GDM1 (cell line): Measurements from ENCODE around the gene DUSP5.

Experiments used
- DNase-seq: peaks from one replicate; lab custom pipeline; 2025; lab: John Stamatoyannopoulos, UW

Gene DUSP5

DNA sequence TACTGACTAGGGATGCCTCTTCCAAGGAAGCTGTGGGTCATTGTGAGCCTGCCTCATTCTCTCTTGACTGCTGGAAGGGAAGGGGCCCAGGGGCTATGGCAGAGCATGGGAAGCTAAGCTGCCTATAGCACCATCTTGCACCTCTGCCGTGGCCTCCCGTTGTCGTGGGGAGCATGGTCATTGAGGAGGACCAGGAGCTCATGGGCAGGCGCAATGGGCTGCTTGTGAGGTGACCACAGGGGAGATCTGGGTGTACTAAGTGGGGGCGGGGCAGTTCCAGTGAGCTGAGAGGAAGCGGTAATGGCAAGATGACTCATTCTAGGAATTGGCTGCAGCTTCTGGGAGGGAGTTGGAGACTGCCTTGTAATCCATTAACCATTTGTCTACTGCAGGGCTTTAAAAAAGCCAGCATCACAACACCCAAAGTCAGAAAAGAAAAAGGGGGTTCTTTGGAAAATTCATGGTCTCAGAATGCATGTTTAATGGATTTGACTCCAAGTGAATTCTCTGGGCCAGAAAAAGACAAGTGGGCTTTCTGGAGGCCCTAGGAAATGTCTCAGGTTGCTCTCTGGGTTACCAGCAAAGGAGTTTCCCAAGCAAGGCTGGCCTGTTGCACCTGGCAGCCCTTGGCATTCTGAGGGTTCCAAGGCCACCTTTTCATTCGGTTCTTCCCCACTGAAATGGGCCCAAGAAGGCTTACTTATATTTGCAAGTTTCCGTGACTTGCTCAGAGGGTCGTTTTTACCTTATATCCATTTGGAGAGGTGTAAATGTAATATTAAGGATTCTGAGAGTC, 3.6 kb downstream of the DUSP5 start:
- DNase-seq, result peak; percentile 40

DNA sequence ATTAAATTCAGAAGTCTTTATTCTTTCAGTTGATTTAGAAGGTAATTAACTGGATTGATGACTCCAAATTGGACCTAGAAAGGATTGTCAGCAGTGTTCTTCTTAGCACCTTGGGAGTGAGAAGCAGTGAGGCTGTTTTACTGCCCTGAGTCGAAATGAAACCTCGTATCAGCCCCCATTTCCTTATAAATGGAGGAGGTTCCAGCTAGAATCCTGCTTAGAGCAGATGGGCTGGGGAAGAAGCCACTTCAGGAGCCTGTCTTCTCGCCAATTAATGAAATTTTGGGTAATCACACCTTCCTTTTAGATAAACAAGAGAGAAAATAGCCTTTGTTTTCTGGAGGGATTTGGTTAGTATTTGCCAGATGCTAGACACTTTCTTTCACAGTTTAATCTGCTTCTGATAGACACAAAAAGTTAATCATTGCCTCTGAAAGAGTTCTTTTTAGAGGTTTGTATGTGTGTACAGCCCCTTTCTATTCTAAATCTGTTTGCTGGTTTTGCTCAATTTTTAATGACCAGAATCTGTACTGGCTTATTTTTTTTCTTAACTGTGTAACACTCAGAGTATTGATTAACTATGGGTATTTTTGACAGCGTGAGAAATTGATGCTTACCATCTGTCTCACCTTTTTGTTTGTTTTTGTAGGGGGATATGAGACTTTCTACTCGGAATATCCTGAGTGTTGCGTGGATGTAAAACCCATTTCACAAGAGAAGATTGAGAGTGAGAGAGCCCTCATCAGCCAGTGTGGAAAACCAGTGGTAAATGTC, 4.6 kb downstream of the DUSP5 start:
- no peak for DNase-seq

DNA sequence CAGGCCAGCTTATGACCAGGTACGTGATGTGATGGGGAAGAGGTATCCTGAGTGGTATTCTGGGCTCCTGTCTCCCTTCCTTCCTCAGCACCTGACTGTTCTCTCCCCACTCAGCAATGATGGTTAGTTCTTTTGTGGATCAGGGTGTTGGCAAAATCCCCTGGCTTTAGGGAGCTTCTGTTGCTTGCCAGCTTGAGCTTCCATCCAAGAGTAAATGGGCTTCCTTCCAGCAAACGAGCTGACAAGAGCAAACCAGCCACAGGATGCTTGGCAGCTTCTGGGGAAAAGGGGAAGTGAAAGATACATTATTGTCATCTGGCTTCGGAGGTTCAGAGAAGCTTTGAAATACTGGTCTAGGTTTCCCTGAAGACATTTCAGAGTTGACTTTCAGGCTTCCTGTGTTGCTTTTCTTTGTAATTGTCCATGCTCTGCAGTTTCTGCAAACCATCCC, 5.2 kb downstream of the DUSP5 start:
- DNase-seq, result peak; percentile 66

DNA sequence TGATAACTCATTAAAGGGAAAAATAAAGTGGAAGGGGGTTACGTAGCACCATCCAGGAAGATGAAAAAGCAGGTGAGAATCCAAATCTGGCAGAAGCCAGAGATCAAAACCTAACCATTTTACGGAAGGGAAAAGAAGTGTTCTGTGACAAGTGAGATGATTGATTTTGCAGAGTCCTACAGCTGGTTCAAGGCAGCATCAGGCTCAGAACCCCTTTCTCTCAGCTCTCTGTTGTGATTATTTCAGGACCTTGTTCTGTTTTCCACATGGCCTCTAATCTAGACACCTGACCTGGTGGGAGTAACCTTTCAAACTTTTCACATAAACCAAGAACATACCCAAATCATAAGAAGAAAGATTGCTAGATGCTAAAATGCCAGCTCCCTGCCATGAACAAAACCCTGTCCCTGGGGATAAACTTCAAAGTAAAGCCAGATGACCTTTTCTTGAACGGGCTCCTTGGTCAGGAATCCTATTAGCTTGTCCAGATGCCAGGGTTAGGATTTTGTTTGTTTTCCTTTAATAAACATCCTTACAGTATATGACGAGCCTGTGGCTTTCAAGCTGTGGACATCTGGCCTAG, 5.9 kb downstream of the DUSP5 start:
- DNase-seq, result no peak

DNA sequence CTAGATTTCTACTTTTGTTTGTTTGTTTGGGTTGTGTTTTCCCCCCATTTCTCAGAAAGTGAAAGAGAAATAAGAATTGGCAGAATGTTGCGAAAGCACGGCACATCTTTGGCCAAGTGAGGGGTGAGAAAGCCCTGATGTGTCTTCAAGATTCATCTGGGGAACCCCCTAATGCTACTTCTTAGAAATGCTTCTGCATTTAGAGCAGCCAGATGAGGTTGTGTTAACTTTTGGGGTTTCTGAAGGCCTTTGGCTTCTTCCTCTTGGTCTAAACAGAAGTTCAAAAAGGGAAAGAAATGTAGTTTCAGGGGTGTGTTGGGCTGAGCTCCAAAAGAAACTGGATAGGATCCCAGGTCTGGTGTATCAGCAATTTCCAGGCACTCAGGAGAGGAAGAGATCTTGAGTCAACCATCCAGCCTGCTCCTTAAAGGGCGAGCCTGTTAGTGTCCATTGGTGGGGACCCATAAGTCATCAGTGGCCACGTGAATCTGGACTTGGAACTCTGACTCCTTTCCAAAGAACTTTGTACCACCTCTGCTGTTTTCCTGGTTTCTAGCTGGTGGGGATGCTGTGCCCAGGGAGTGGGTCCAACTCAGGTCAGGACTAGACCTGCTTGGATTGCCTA, 6.5 kb downstream of the DUSP5 start:
- DNase-seq, result peak; percentile 11

DNA sequence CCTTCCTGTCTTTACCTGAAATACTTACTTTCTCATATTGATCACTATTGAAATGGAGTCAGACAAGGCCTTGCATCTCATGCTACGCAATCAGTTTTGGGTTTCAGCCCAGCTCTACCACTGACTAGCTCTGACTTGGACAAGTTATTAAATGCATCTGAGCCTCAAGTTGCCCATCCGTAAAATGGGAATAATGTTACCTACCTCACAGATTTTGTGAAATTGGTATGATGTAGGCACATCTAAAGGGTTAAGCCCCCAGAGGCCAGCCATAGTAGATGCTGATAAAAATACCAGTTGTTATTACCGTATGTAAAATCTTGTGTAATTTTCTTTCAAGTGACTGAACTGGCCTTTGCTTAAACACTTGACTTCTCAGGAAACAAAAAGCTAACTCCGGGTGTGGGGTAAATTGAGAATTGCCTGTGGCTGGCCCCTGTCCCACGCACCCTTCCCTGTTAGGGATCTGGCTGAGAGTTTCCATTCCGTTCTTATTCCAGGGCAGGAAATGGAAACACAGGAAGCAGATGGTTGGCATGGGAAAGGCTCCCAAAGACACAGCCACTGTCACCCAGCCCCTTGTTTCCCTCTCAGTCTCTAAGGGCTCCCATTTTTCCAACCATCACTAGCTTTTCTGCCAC, 7.5 kb downstream of the DUSP5 start:
- no peak for DNase-seq

DNA sequence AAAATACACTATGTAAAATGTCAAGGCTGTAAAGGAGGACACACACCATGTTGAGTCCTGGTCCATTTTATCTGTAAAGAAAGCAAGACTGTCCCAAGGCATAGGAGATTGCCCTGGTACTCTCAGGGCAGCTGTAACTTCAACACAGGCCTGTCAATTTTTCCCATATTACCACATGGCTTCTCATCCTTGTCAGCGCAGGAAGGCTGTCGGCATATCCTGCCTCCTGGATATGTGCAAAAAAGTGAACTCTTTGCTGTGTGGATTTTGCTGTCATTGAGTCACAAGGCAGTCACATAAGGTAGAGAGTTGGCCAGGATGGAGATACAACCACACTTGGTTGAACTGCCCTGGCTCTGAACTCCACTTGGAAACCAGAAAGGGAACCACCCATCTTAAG, 8.7 kb downstream of the DUSP5 start:
- no peak for DNase-seq

DNA sequence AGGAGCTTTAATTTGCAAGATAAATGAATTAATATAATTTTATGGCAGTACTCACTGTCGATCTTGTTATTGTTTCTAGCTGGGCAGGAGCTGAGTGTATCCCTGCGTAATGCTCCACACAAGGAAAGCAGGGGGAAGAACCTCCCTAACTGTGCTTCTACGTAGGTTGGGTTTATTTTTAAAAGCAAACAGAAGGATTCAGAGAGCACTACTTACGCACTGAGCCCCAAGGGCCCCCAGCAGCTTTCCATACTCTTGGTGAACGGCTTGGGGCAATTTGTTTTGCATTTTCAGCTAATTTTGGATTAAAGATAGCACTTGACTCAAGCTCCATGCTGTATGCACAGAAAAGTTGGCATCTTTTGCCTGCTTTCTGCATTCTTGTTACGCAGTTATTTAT, 9.6 kb downstream of the DUSP5 start:
- DNase-seq, result no peak

DNA sequence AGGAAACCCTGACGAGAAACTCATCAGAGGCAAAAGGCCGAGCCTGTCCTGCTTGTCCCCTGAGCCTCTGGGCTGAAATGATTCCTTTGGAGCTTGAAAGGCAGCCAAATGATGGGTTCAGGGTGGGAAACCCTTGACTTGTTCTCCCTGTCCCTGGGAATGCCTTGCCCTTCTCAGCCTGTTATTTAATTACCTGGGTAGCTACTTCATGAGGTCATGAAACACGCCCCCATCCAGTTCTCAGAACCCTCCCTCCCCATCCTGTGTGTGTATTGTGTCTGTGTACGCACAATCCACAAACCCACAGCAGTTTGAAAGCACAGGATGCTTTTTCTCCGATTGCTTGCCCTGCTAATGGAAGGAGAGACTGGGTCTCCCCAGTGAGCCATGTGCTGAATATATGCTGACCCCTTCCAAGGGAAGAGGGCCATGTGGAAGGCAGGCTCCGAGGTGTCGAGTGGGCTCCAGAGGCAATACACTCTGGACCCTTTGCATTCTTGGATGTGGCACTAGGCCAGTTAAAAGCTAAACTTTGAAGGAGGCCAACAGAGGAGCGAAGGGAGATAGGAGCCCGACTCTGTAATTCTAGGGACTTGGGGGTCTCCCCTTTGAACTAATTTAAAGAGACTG, 10.6 kb downstream of the DUSP5 start:
- no peak for DNase-seq

DNA sequence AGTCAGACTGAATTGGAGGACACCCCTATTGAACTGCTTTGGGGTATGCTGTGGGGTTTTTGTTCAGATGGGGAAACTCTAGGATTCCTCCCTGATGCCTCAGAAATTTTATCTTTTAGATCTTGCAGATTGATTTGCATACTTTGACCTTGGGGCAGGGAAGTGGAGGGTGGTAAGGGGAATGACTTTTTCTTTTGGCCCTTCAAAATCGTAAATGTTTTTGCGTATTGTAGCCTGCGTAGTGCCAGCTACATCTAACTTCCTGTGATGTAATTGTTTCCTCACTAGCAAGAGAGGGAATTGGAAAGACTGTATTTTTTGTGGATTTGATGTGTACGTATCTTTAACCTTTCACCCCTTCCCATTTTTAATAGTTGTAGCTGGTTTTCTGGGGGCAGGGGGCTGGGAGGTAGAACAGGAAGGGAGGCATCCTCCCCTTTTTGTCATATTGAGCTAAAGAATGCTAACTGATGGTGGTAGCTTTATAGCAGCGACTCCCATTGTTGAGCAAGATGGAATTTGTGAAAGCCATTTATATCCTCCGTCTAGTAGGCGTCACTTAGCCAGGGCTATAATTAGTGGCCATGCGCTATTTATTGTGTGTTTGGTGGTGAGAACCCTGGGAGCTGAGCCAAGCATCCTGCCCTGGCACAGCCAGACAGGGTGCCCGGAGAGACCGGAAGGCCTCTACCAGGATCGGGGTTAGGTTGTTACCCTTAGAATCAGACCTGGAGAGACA, 11.3 kb downstream of the DUSP5 start:
- no peak for DNase-seq

DNA sequence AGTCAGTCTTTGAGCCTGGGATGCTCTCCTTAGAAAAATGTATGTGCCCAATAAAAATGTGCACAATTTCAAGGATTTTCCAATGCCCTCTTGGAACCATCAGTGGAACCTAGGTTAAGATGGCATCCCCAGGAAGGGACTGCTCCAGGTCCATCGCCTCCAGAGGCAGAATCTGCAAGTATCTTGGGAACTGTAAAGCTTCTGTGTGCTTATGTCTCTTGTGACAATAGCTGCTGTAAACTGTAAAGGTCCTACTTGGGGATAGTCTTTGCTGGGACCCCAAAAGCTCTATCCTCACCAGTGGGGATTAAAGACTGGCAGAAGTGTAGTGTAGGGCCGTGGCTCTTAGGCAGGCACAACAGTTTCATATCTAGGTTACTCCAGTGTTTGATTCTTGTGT, 11.9 kb downstream of the DUSP5 start:
- DNase-seq, result no peak

DNA sequence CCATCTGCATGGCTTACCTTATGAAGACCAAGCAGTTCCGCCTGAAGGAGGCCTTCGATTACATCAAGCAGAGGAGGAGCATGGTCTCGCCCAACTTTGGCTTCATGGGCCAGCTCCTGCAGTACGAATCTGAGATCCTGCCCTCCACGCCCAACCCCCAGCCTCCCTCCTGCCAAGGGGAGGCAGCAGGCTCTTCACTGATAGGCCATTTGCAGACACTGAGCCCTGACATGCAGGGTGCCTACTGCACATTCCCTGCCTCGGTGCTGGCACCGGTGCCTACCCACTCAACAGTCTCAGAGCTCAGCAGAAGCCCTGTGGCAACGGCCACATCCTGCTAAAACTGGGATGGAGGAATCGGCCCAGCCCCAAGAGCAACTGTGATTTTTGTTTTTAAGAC, 12.4 kb downstream of the DUSP5 start:
- no peak for DNase-seq

DNA sequence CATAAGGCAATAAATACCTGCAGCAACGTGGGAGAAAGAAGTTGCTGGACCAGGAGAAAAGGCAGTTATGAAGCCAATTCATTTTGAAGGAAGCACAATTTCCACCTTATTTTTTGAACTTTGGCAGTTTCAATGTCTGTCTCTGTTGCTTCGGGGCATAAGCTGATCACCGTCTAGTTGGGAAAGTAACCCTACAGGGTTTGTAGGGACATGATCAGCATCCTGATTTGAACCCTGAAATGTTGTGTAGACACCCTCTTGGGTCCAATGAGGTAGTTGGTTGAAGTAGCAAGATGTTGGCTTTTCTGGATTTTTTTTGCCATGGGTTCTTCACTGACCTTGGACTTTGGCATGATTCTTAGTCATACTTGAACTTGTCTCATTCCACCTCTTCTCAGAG, 13.0 kb downstream of the DUSP5 start:
- DNase-seq, result no peak

DNA sequence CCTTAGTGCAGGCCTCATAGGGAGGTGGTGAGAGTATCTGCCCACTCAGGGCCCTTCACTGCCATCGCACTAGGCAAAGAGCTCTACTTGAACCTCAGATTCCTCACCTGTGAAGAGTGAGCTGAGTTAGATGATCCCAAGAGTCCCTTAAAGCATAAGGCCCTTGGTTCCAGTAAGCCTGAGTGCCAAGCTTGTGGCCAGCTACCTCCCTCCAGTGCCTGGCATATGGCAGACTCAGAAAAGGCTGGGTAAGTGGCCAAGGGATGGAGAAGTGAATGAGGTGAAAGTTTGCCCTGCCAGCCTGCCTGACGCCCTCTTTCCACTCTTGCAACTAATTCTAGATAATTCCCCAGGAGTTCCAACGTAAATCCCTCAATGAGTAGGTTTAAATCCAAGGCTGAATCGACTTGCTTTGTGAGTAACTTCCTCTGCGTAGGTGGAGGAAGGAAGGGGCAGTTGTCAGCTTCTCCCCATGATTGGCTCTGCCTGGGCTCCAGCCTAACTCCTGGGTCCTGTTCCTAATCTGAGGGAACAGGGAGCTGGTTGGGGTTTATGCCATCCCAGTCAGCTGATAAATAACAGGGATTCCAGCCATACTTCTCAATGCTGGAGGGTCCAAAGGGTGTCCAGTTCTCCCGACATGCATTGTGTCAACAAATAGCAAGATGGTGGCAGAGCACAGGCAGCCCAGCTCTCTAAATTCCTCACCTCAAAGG, 14.2 kb downstream of the DUSP5 start:
- DNase-seq, result no peak

DNA sequence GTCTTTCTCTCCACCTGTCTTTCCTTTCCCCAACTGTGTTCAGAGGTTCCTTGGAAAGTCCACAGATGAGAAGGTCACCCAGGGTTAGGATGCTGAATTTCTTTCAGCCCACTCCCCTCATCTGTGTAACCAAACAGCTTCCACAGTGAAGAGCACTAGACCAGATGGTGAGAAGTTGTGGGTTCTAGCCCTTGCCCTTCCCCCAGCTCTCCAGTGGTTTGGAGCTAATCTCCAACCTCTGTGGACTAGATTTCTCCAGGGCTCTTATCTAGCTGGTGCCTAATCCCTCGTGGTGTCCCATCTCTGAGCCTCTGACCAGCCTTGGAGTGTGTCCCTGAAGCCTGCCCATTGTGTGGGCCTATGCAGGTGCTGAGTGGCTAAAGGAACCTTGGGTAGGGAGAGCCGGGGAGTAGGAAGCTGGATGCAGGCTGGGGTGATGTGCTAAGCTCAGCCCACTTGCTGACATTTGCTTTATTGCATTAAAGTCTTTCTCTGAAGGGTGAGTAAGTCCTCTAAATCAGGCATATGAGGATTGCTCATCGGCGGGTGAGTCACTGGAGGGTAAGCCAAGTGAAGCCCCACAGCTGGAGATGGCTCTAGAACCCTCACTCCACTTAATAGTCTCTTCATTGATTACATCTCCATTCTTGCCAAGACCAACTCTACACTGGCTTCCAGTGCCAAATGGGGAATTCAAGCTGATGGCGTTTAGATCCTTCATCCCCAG, 14.9 kb downstream of the DUSP5 start:
- DNase-seq, result no peak

DNA sequence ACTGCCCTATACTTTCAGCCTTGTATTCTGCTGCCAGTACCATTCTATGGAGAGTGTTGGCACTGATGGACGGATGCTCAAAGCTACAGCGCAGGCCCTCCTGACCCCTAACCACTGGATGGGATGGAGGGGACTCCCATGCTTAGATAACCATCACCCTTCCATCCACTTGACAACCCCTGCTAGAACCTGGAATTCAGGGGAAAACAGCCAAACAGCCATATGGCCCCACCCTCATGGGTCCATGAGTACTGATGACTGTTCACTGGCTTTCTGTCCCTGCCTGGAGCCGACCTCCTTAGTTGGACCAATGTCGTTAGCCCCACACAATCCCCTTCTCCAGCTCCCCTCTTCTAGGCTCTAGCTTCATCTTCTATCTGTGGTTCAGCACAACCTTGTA, 16.2 kb downstream of the DUSP5 start:
- no peak for DNase-seq

DNA sequence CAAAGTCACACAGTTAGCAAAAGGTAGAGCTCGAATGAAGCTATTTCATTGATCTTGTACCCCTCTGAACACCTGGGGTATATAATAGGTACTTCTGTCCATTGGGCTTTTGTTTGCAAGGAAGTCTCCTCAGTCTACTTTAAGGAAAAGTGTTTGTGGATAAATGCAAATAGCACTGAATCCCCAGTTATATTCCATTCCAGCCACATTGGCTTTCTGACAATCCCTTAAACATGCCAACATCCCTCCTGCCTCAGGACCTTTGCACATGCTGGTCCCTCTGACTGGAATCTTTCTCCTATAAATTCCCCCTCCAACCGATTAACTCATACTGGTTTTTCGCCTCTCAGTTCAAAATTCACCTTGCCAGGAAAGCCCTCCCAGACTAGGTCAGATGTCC, 17.1 kb downstream of the DUSP5 start:
- no peak for DNase-seq

DNA sequence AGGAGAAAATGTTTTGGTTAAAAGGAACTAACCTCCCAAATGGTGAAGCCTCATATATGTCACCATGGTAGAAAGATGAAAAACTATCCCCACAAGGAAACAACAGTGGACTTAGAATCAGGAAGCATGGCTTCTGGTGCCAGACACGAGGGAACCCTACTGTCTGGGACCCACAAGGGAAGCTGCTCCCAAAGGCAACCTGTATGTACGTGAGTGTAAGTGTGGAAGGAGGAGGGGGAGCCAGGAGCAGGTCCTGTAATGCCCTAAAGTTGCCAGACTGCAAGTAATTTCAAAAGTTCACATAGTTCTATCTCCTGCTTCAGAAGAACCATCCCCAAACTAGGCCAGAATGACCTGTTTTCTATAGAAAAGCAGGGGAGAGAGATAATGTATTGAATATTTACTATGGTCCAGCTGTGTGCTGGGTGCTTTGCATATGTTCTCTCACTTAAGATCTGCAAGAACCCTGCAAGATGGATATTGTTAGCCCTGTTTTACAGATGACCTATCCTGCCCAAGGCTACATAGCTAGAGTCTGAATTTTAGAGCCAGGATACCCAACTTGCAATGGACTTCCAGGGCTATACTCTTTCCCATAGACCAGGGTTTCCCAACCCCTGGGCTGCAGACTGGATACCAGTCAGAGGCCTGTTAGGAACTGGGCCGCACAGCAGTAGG, 19.2 kb downstream of the DUSP5 start:
- DNase-seq, result no peak

DNA sequence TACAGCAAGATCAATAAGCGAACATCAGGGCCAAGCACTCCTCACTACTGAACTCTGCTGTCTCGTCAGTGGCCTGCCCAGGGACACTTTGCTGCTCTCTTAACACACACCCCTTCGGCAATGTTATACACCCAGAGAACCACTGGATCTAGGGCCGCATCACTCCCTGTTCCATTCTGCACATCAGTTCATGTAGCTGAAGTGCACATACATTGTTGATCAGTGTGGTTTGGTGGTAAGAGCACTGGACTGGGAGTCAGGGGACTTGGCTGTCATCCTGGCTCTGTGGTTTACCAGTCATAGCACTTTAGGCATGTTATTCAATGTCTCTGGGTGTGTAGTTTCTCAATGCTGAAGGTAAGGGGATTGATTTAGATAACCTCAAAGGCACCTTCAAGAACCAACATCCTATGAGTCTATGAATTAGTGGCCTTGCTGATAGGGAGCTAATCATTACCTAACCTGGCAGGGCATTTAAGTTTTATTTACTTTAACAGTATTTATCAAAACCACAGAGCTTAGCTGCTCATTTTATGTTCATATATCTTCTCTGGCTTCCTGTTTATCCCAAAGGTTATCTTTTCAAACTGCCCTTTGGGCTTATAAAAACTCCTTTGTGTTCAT, 24.8 kb downstream of the DUSP5 start:
- no peak for DNase-seq
